GM18511 (cell line): Measurements from ENCODE around the gene SNAPIN.
"Not testable (repeated sequence)": the region's sequence is repeated elsewhere in the genome, so short reads cannot be mapped to it uniquely, and the experiment has no call there.

ENCODE experiments used
- ATAC-seq: cut with Tn5 transposase; IDR thresholded peaks from one replicate; pipeline ENCODE4 v1.9.1; 2021; ENCODE audit warnings: mild to moderate bottlenecking, moderate library complexity; ENCODE audit not compliant: unreplicated experiment

The SNAPIN gene

DNA sequence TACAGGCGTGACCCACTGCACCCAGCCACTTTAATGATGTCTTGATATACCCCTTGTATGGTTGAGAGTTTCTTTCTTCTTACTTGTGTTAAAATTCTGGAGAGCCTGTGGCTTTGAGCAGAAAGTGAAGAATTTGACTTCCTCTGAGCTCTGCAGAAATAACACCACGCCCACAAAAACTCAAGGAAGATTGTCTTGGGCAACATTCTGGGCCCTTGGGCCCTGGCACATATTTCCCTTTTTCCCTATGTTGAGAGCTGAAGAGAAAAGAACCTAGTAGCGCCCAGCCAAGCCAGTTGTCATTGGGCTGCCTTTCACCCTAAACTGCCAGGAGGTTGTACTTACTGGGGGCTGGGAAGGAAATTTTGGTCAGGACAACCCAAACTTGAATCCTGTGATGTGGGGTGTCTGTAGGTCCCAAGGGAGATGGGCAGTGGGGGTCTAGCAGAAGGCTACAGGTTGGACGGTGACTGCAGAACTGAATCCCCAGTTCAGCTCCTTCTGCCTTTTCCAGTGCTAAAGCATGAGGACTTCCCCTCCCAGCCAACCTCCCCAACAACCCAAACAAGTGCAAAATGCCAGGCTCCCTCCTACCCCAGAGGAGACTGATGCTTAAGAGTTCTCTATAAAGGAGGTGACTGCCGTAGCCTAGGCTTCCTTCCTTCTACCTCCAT is 11.7 kb upstream of the SNAPIN start:
- no peak for ATAC-seq

GRCh38 chr1:153647346-153647714 is 11.2 kb upstream of the SNAPIN start:
- no peak for ATAC-seq

DNA sequence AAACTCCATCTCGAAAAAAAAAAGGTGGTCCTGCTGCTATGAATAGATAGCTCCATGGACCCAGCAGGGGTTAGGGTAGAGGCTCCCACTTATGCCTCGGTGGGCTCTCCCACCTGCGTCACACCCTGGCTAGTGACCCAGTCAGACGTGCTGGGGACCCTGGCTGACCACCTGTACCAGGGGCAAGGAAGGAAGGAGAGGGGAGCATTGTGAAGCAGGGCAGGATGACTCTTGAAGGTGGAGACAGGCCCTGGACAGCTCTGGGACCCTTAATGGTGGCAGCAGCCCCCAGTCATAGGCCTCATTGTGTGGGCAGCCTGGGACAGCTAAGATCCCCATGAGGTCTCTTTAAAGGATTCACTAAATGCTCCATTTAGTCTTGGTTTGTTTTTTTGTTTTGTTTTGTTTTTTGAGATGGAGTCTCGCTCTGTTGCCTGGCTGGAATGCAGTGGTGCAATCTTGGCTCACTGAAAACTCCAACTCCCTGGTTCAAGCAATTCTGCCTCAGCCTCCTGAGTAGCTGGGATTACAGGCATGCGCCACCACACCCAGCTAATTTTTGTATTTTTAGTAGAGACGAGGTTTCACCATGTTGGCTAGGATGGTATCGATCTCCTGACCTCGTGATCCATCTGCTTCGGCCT is 10.4 kb upstream of the SNAPIN start:
- ATAC-seq = no peak

- no peak for ATAC-seq
Measured at GRCh38 chr1:153649137-153649862, 9.2 kb upstream of the SNAPIN start.

DNA sequence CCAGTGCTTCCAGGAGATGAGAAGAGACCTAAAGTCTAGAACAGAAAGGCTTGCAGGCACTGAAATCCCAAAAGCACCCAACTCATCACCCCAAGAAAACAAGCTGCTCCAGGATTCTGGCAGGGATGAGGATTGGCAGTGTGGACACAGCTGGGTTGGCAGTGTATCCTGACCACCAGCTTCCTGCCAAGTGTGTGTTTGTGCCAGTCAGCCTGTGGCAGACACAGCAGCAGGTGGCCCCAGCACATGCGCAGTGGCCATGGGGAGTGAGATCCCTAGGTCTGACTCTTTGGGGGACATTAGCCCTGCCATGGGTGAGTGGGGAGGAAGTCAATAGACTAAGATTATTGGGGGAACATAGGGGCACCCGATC is 8.7 kb upstream of the SNAPIN start:
- ATAC-seq = no peak

DNA sequence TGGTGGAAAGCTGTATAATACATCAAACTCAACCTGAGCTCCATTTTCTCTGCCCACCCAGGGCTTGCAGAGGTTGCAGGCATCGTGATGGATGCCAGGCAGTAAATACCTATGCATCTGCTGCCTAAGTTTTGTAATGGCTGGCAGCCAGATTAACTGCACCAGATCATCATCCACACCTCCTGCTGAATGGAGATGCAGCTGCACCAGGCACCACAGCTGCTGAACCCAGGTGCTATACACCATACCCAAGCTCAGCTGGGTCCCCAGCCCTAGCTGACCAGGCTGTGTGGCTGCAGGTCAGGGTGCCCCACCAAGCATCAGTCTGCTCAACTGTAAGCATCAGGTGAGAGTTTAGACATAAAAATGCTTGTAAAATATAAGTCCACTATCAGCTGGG is 6.7 kb upstream of the SNAPIN start:
- no peak for ATAC-seq

DNA sequence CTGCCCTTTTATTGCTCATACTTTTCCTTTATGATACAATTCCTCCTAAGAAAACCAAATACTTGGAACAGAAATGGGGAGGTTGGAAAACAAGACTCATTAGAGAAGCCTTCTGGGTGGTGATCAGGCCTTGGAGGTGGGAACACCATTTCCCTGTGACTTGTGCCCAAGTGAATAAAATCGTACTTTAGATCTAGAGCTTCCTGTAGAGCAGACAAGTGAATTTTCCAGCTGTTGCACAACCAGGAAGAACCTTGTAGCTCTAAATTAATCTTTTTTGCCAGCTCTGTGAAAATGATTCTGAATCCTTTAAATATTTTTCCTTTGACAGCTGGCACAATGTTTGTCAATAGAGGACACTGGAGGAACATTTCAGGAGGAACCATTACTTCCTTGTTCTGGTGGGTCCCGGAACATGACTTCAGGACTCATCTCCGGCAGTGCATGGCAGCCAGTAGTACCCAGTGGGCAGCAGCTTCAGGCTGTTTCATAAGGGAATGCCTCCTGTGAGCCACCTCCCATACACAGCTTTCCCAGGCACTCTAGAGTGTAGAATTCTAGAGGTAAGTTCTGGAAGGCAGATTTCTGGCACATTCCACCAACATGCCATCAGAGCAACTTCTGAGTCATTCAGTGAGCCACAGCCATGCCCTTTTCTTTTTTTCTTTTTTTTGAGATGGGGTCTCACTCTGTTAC is 5.5 kb upstream of the SNAPIN start:
- no peak for ATAC-seq

GRCh38 chr1:153655333-153655732 is 3.2 kb upstream of the SNAPIN start:
- ATAC-seq = no peak

DNA sequence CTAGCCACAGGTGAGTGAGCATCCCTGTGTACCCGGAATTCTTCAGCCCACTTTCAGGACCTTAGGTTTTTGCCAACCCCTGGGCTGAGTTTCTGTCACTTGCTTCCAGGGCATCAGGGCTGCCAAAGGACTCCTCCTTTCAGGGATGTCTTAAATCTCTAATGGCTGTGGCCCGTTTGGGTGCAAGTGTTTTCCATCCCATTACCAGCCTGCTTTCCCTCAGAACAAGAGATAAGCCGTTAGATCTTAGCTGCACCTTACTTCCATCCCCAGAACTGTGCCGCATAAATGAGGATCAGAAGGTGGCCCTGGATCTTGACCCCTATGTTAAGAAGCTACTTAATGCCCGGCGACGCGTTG is 652 bp downstream of the SNAPIN start:
- ATAC-seq = no peak

GRCh38 chr1:153659656-153660055 is 1.2 kb downstream of the SNAPIN start:
- ATAC-seq = no peak

GRCh38 chr1:153661111-153661708 is 2.7 kb downstream of the SNAPIN start:
- no peak for ATAC-seq

DNA sequence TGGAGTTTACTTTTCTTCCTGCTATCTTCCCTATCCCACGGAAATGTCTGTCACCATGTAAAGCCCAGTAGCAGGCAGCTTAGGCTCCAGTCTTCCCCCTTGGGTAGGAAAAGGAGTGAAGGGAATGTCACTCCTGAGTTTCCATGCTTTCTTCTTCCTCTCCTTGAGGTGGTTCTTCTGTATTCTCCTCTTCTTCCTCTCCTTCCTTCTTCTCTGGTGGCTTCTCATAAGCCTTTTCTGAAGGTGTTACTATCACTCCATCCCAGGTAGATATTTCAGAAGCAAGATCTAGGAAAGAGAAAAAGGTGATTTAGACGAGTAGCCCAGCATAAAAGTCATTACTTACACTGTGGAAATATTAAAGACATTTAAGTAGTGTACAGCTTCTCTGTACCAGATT is 3.8 kb downstream of the SNAPIN start:
- no peak for ATAC-seq

- ATAC-seq = no peak
Measured at GRCh38 chr1:153663211-153663610, 4.7 kb downstream of the SNAPIN start.

DNA sequence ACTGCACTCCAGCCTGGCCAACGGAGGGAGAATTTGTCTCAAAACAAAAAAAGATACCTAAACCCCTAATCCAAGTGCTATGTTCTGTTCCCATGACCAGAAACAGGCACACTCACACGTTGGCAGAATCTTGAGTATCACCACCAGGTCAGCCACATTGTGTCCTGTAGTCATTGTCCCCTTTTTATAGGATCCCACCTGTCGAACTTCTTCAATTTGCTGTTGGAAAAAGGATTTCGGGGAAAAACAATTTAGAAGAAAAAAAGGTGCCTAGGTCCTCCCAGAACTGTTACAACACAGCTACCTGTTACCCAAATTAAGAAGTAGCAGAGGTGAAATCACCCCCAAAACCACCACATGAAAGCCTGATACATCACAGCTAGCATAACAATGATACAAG is 8.9 kb downstream of the SNAPIN start:
- ATAC-seq = no peak

GRCh38 chr1:153668672-153669071 is 10.2 kb downstream of the SNAPIN start:
- not testable (repeated sequence) for ATAC-seq

DNA sequence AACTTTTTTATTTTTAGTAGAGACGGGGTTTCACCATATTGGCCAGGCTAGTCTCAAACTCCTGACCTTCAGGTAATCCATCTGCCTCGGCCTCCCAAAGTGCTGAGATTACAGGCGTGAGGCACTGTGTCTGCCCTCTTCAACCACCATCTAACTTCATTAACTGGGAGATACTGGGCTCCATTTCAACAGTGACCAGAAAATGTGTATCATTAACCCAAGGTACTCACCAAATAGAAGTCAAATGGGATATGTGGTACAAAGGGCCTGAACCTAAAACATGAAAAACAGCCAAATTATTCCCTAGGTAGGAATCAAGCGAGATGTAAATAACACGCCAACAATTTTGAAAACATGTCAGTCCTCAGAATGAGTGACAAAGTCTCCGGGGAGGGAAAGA is 11.1 kb downstream of the SNAPIN start:
- no peak for ATAC-seq

DNA sequence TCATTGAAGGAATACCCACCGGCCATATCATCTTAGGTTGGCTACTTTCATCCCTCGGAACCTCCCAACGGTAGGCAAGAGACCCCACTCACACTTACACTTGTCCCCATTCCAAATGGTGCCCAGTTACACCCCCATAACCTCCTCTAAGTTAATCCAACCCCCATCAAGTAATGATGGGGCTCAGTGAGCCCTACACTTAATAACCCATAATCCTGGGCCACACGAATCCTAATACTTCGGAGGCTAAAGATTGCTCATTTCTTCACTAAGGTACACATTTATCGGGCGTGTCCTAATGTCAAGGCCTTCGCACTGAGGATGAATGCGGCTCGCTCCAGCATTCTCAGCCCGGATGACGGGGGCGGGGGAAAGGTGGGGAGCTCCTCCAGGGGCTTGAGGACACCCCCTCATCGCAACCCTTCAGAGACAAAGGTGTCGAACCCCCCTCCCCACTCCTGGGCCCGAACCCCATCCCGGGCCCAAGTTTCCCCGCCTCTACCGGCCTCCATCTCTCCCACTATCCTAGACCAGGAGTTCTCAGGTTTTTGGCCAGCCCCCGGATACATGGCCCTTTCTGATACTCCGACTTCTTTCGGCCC is 11.9 kb downstream of the SNAPIN start:
- ATAC-seq = no peak

- ATAC-seq = peak; percentile 87
Measured at GRCh38 chr1:153670859-153671627, 12.5 kb downstream of the SNAPIN start, which contains the start of gene ILF2. ILF2 (minus strand) TSS chr1:153670993; CDS start chr1:153670922, 71 bp downstream.

DNA sequence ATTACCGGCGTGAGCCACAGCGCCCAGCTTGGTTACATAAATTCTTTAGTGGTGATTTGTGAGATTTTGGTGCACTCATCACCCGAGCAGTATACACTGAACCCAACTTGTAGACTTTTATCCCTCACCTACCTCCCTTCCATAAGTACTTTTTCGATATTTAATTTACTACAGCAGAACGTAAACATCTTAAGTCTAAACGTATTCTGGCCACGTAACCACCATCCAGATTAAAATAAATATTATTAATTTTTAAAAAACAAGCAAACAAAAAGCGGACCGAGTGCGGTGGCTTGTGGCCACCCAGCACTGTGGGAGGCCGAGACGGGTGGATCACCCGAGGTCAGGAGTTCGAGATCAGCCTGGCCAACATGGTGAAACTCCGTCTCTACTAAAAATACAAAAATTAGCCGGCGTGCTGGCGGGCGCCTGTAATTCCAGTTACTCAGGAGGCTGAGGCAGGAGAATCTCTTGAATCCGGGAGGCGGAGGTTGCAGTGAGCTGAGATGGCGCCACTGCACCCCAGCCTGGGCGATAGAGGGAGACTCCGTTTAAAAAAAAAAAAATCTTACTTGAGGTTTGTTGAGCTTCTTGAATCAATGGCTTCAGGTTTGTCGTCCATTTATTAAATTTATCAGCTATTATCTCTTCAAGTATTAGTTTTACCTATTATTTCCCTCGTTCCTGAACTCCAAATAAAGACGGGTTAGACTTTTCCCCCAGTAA is 13.3 kb downstream of the SNAPIN start:
- ATAC-seq = peak; percentile 37
